WTC11 (cell line): Measurements from ENCODE around the gene TARM1. TPM values are rescaled to one million over a fixed set of nuclear protein-coding genes. Genes with fewer than 3 reads are reported as not detected.
A peak's percentile ranks its signal among the peaks of the same experiment; 100 is the strongest.
"Not testable (repeated sequence)": the region's sequence is repeated elsewhere in the genome, so short reads cannot be mapped to it uniquely, and the experiment has no call there.

Source experiments
- ATAC-seq: fragments of 200-7000 bp; cut with Tn5 transposase; 2 replicates; pipeline ENCODE4 v1.10.0; 2021; ENCODE audit warnings: mild to moderate bottlenecking, moderate library complexity
- CTCF ChIA-PET: fragments of 300-600 bp; sonication (Branson Sonifier 250); formaldehyde crosslinking; loops from one replicate; lab custom pipeline; 2021; ENCODE audit warnings: antibody characterized with exemption; lab: Charles Lee
- POLR2A ChIA-PET: fragments of 350-600 bp; sonication (Branson Sonifier 250); formaldehyde crosslinking; loops from one replicate; lab custom pipeline; 2021; ENCODE audit warnings: antibody characterized with exemption; lab: Charles Lee
- DNase-seq: peaks from one replicate; pipeline ENCODE4 v3.0.0; 2021; ENCODE audit warnings: low spot score
- H3K27ac Mint-ChIP-seq: 2 replicates; pipeline ENCODE4 v1.8.0; 2021; ENCODE audit warnings: mixed read lengths
- H3K27me3 Mint-ChIP-seq: 2 replicates; pipeline ENCODE4 v1.8.0; 2021; ENCODE audit warnings: low read depth, mild to moderate bottlenecking, moderate library complexity, mixed read lengths
- H3K36me3 Mint-ChIP-seq: 2 replicates; pipeline ENCODE4 v1.8.0; 2021; ENCODE audit warnings: mixed read lengths
- H3K4me1 Mint-ChIP-seq: 2 replicates; pipeline ENCODE4 v1.8.0; 2022; ENCODE audit warnings: mixed read lengths
- H3K4me3 Mint-ChIP-seq: 2 replicates; pipeline ENCODE4 v1.8.0; 2021; ENCODE audit warnings: mild to moderate bottlenecking, moderate library complexity, mixed read lengths
- H3K9me3 Mint-ChIP-seq: 2 replicates; pipeline ENCODE4 v1.8.0; 2021; ENCODE audit warnings: mixed read lengths
- CREB1 ChIP-seq: sonication (generic); formaldehyde crosslinking; IDR thresholded peaks from 2 replicates; pipeline ENCODE4 v1.8.0; 2023; ENCODE audit warnings: mild to moderate bottlenecking, missing genetic modification reagents
- HMGA2 ChIP-seq: fragments of 250-450 bp; sonication (Bioruptor Pico); IDR thresholded peaks from 2 replicates; pipeline ENCODE4 v1.4.0; 2021; ENCODE audit warnings: mild to moderate bottlenecking, moderate library complexity
- MYBL2 ChIP-seq: sonication (generic); formaldehyde crosslinking; IDR thresholded peaks from 2 replicates; pipeline ENCODE4 v1.8.1; 2023; ENCODE audit warnings: mild to moderate bottlenecking, moderate library complexity, missing genetic modification reagents
- NFATC4 ChIP-seq: fragments of 250-450 bp; sonication (Bioruptor Pico); IDR thresholded peaks from 2 replicates; pipeline ENCODE4 v1.9.0; 2021; ENCODE audit warnings: mild to moderate bottlenecking
- RELA ChIP-seq: sonication (generic); formaldehyde crosslinking; IDR thresholded peaks from 2 replicates; pipeline ENCODE4 v1.8.1; 2022; ENCODE audit warnings: missing genetic modification reagents, mild to moderate bottlenecking, borderline replicate concordance
- SMAD4 ChIP-seq: sonication (generic); formaldehyde crosslinking; IDR thresholded peaks from 2 replicates; pipeline ENCODE4 v1.8.0; 2022; ENCODE audit warnings: mild to moderate bottlenecking, missing genetic modification reagents
- ZBTB21 ChIP-seq: sonication (generic); formaldehyde crosslinking; IDR thresholded peaks from 2 replicates; pipeline ENCODE4 v1.8.1; 2023; ENCODE audit warnings: mild to moderate bottlenecking, missing genetic modification reagents, borderline replicate concordance
- ZNF138 ChIP-seq: sonication (generic); formaldehyde crosslinking; conservative IDR thresholded peaks from 2 replicates; pipeline ENCODE4 v1.8.1; 2022; ENCODE audit warnings: mild to moderate bottlenecking, moderate library complexity, missing genetic modification reagents
- ZNF219 ChIP-seq: sonication (generic); formaldehyde crosslinking; IDR thresholded peaks from 2 replicates; pipeline ENCODE4 v1.8.0; 2023; ENCODE audit warnings: missing genetic modification reagents, mild to moderate bottlenecking, borderline replicate concordance
- ZNF263 ChIP-seq: sonication (generic); formaldehyde crosslinking; IDR thresholded peaks from 2 replicates; pipeline ENCODE4 v1.8.1; 2022; ENCODE audit warnings: low read depth, mild to moderate bottlenecking, moderate library complexity, missing genetic modification reagents
- total RNA-seq: library from RNA; stranded (reverse); gene quantifications from 3 replicates; pipeline ENCODE4 v1.2.3, GENCODE V29; 2021
- TF ChIP-seq, protein P1 (sequence below): fragments of 250-450 bp; sonication (Bioruptor Pico); IDR thresholded peaks from 2 replicates; pipeline ENCODE4 v1.8.0; 2021; ENCODE audit warnings: mild to moderate bottlenecking
- TF ChIP-seq, protein P2 (sequence below): fragments of 250-450 bp; sonication (Bioruptor Pico); IDR thresholded peaks from 2 replicates; pipeline ENCODE4 v1.9.0; 2021; ENCODE audit warnings: mild to moderate bottlenecking
- TF ChIP-seq, protein P3 (sequence below): sonication (generic); formaldehyde crosslinking; conservative IDR thresholded peaks from 2 replicates; pipeline ENCODE4 v1.8.1; 2023; ENCODE audit warnings: mild to moderate bottlenecking, low read depth, missing genetic modification reagents, moderate library complexity
- TF ChIP-seq, protein P4 (sequence below): fragments of 250-450 bp; sonication (Bioruptor Pico); IDR thresholded peaks from 2 replicates; pipeline ENCODE4 v2.1.2; 2022; ENCODE audit warnings: mild to moderate bottlenecking, moderate library complexity
- TF ChIP-seq, protein P5 (sequence below): sonication (generic); formaldehyde crosslinking; IDR thresholded peaks from 2 replicates; pipeline ENCODE4 v1.8.0; 2023; ENCODE audit warnings: mild to moderate bottlenecking, missing genetic modification reagents
- TF ChIP-seq, protein P6 (sequence below): sonication (generic); formaldehyde crosslinking; IDR thresholded peaks from 2 replicates; pipeline ENCODE4 v1.8.1; 2022; ENCODE audit warnings: mild to moderate bottlenecking, missing genetic modification reagents, moderate library complexity, borderline replicate concordance
- TF ChIP-seq, protein P7 (sequence below): sonication (generic); formaldehyde crosslinking; IDR thresholded peaks from 2 replicates; pipeline ENCODE4 v1.8.1; 2022; ENCODE audit warnings: mild to moderate bottlenecking, moderate library complexity, missing genetic modification reagents
- TF ChIP-seq, protein P8 (sequence below): fragments of 250-450 bp; sonication (Bioruptor Pico); IDR thresholded peaks from 2 replicates; pipeline ENCODE4 v1.9.0; 2021; ENCODE audit warnings: moderate library complexity, mild to moderate bottlenecking, inconsistent platforms, borderline replicate concordance
- TF ChIP-seq, protein P9 (sequence below): sonication (generic); formaldehyde crosslinking; IDR thresholded peaks from 2 replicates; pipeline ENCODE4 v1.8.1; 2023; ENCODE audit warnings: mild to moderate bottlenecking, missing genetic modification reagents, moderate library complexity

Gene TARM1
- total RNA-seq, 1 experiment from 2014 or later: not detected

DNA sequence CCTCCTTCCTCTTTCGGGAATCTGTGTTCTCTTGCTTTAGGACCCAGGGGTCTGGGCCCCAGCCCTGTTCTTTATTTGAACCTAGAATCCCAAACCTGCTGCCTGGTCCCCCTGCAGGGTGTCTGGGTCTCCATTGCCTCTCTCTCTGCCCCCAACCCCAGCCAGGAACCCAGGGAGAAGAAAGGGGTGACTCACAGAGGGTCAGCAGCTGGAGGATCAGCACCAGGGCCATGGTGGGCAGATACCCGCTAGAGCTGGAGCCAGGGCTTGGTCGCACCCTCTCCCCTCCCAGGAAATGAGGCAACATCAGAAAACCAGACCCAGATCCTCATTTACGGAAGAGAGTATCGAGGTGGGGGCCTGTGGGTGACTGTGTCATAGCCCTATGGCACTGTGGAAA is 19.4 kb upstream of the TARM1 start, which contains the start of gene OSCAR:
Gene OSCAR, minus strand, starts transcription at position 243 of the 400 bp plus-strand sequence. Its CDS starts 11 bp downstream, at position 232.
- H3K9me3 Mint-ChIP-seq: no peaks in the 10 kb centered on the region
- H3K36me3 Mint-ChIP-seq: peaks cover 6% of the 10 kb centered on the region
- POLR2A ChIA-PET: no interaction called here
- peak within 1 kb of the TSS; percentile 70 for H3K27ac Mint-ChIP-seq
- no peak for ATAC-seq
- TF ChIP-seq SMAD4 (CRISPR knock-in tag) (no peak), CREB1 (CRISPR knock-in tag) (no peak), ZNF263 (CRISPR knock-in tag) (no peak), MYBL2 (CRISPR knock-in tag) (no peak), RELA (no peak), ZNF219 (no peak), NFATC4 (CRISPR knock-in tag) (no peak), ZBTB21 (CRISPR knock-in tag) (no peak), ZNF138 (no peak), HMGA2 (no peak)
- TF ChIP-seq, protein P1, sequence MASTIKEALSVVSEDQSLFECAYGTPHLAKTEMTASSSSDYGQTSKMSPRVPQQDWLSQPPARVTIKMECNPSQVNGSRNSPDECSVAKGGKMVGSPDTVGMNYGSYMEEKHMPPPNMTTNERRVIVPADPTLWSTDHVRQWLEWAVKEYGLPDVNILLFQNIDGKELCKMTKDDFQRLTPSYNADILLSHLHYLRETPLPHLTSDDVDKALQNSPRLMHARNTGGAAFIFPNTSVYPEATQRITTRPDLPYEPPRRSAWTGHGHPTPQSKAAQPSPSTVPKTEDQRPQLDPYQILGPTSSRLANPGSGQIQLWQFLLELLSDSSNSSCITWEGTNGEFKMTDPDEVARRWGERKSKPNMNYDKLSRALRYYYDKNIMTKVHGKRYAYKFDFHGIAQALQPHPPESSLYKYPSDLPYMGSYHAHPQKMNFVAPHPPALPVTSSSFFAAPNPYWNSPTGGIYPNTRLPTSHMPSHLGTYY (CRISPR knock-in tag): no peak
- TF ChIP-seq, protein P2, sequence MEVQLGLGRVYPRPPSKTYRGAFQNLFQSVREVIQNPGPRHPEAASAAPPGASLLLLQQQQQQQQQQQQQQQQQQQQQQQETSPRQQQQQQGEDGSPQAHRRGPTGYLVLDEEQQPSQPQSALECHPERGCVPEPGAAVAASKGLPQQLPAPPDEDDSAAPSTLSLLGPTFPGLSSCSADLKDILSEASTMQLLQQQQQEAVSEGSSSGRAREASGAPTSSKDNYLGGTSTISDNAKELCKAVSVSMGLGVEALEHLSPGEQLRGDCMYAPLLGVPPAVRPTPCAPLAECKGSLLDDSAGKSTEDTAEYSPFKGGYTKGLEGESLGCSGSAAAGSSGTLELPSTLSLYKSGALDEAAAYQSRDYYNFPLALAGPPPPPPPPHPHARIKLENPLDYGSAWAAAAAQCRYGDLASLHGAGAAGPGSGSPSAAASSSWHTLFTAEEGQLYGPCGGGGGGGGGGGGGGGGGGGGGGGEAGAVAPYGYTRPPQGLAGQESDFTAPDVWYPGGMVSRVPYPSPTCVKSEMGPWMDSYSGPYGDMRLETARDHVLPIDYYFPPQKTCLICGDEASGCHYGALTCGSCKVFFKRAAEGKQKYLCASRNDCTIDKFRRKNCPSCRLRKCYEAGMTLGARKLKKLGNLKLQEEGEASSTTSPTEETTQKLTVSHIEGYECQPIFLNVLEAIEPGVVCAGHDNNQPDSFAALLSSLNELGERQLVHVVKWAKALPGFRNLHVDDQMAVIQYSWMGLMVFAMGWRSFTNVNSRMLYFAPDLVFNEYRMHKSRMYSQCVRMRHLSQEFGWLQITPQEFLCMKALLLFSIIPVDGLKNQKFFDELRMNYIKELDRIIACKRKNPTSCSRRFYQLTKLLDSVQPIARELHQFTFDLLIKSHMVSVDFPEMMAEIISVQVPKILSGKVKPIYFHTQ (CRISPR knock-in tag): no peak
- TF ChIP-seq, protein P3, sequence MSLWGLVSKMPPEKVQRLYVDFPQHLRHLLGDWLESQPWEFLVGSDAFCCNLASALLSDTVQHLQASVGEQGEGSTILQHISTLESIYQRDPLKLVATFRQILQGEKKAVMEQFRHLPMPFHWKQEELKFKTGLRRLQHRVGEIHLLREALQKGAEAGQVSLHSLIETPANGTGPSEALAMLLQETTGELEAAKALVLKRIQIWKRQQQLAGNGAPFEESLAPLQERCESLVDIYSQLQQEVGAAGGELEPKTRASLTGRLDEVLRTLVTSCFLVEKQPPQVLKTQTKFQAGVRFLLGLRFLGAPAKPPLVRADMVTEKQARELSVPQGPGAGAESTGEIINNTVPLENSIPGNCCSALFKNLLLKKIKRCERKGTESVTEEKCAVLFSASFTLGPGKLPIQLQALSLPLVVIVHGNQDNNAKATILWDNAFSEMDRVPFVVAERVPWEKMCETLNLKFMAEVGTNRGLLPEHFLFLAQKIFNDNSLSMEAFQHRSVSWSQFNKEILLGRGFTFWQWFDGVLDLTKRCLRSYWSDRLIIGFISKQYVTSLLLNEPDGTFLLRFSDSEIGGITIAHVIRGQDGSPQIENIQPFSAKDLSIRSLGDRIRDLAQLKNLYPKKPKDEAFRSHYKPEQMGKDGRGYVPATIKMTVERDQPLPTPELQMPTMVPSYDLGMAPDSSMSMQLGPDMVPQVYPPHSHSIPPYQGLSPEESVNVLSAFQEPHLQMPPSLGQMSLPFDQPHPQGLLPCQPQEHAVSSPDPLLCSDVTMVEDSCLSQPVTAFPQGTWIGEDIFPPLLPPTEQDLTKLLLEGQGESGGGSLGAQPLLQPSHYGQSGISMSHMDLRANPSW (CRISPR knock-in tag): no peak
- TF ChIP-seq, protein P4, sequence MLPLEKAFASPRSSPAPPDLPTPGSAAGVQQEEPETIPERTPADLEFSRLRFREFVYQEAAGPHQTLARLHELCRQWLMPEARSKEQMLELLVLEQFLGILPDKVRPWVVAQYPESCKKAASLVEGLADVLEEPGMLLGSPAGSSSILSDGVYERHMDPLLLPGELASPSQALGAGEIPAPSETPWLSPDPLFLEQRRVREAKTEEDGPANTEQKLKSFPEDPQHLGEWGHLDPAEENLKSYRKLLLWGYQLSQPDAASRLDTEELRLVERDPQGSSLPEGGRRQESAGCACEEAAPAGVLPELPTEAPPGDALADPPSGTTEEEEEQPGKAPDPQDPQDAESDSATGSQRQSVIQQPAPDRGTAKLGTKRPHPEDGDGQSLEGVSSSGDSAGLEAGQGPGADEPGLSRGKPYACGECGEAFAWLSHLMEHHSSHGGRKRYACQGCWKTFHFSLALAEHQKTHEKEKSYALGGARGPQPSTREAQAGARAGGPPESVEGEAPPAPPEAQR (CRISPR knock-in tag): no peak
- TF ChIP-seq, protein P5, sequence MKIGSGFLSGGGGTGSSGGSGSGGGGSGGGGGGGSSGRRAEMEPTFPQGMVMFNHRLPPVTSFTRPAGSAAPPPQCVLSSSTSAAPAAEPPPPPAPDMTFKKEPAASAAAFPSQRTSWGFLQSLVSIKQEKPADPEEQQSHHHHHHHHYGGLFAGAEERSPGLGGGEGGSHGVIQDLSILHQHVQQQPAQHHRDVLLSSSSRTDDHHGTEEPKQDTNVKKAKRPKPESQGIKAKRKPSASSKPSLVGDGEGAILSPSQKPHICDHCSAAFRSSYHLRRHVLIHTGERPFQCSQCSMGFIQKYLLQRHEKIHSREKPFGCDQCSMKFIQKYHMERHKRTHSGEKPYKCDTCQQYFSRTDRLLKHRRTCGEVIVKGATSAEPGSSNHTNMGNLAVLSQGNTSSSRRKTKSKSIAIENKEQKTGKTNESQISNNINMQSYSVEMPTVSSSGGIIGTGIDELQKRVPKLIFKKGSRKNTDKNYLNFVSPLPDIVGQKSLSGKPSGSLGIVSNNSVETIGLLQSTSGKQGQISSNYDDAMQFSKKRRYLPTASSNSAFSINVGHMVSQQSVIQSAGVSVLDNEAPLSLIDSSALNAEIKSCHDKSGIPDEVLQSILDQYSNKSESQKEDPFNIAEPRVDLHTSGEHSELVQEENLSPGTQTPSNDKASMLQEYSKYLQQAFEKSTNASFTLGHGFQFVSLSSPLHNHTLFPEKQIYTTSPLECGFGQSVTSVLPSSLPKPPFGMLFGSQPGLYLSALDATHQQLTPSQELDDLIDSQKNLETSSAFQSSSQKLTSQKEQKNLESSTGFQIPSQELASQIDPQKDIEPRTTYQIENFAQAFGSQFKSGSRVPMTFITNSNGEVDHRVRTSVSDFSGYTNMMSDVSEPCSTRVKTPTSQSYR (CRISPR knock-in tag): no peak
- TF ChIP-seq, protein P6, sequence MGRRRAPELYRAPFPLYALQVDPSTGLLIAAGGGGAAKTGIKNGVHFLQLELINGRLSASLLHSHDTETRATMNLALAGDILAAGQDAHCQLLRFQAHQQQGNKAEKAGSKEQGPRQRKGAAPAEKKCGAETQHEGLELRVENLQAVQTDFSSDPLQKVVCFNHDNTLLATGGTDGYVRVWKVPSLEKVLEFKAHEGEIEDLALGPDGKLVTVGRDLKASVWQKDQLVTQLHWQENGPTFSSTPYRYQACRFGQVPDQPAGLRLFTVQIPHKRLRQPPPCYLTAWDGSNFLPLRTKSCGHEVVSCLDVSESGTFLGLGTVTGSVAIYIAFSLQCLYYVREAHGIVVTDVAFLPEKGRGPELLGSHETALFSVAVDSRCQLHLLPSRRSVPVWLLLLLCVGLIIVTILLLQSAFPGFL (CRISPR knock-in tag): no peak
- TF ChIP-seq, protein P7, sequence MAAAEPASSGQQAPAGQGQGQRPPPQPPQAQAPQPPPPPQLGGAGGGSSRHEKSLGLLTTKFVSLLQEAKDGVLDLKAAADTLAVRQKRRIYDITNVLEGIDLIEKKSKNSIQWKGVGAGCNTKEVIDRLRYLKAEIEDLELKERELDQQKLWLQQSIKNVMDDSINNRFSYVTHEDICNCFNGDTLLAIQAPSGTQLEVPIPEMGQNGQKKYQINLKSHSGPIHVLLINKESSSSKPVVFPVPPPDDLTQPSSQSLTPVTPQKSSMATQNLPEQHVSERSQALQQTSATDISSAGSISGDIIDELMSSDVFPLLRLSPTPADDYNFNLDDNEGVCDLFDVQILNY (CRISPR knock-in tag): no peak
- TF ChIP-seq, protein P8, sequence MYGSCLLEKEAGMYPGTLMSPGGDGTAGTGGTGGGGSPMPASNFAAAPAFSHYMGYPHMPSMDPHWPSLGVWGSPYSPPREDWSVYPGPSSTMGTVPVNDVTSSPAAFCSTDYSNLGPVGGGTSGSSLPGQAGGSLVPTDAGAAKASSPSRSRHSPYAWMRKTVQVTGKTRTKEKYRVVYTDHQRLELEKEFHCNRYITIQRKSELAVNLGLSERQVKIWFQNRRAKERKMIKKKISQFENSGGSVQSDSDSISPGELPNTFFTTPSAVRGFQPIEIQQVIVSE (CRISPR knock-in tag): no peak
- TF ChIP-seq, protein P9, sequence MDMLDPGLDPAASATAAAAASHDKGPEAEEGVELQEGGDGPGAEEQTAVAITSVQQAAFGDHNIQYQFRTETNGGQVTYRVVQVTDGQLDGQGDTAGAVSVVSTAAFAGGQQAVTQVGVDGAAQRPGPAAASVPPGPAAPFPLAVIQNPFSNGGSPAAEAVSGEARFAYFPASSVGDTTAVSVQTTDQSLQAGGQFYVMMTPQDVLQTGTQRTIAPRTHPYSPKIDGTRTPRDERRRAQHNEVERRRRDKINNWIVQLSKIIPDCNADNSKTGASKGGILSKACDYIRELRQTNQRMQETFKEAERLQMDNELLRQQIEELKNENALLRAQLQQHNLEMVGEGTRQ: no peak
- DNase-seq: no peak
- H3K4me1 Mint-ChIP-seq: peaks cover 8% of the 10 kb centered on the region
- H3K4me3 Mint-ChIP-seq: peak within 1 kb of the TSS; percentile 46; the same call in 1 of the 2 replicates
- CTCF ChIA-PET: interaction anchor here (1.6 kb wide), 1 partner anchor 71 kb away, joined by 6 read pairs; no protein-coding TSS in a partner anchor
- peaks cover 12% of the 10 kb centered on the region for H3K27me3 Mint-ChIP-seq

DNA sequence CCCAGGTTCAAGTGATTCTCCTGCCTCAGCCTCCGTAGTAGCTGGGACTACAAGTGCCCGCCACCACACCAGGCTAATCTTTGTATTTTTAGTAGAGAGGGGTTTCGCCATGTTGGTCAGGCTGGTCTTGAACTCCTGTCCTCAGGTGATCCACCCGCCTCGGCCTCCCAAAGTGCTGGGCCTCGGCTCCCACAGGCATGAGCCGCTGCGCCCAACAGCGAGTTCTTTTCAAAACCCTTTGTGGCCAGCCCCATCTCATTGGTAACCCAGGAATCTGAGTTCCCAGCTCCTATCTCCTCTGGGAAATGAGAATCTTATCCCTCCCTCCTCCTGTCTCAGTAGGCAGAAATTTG is 18.7 kb upstream of the TARM1 start:
- H3K4me1 Mint-ChIP-seq, ATAC-seq, POLR2A ChIA-PET, DNase-seq, H3K4me3 Mint-ChIP-seq, H3K36me3 Mint-ChIP-seq, H3K9me3 Mint-ChIP-seq: not testable (repeated sequence)
- Mint-ChIP-seq H3K27me3 (peaks cover 17% of the 10 kb centered on the region), H3K27ac (peak overlapping the region; percentile 70)
- CTCF ChIA-PET: interaction anchor here (1.6 kb wide), 1 partner anchor 70 kb away, joined by 6 read pairs; no protein-coding TSS in a partner anchor
